Measurements from ENCODE around the gene UBASH3B. TPM values are rescaled to one million over a fixed set of nuclear protein-coding genes. Genes with fewer than 3 reads are reported as not detected.

Gene UBASH3B
- total RNA-seq, 1 donor from 2014 or later, result 6.7 TPM

DNA sequence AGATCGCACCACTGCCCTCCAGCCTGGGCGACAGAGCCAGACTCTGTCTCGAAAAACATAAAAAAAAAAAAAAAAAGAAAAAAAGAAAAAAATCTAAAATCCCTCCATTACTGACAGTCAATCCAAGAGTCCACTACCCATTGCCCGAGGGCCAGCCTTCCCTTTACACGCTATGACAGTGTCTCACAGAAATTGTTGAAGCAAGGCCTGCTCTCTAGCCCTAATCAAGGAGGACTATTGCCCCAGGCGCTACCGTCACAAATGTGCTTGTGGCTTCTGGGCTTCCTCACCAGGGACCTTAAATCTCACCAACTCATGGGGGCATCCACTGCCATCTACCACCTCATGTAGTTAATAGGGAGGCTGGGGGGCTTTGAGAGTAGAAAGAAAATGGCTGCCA is 49.9 kb downstream of the UBASH3B start:
- TF ChIP-seq, protein P1, sequence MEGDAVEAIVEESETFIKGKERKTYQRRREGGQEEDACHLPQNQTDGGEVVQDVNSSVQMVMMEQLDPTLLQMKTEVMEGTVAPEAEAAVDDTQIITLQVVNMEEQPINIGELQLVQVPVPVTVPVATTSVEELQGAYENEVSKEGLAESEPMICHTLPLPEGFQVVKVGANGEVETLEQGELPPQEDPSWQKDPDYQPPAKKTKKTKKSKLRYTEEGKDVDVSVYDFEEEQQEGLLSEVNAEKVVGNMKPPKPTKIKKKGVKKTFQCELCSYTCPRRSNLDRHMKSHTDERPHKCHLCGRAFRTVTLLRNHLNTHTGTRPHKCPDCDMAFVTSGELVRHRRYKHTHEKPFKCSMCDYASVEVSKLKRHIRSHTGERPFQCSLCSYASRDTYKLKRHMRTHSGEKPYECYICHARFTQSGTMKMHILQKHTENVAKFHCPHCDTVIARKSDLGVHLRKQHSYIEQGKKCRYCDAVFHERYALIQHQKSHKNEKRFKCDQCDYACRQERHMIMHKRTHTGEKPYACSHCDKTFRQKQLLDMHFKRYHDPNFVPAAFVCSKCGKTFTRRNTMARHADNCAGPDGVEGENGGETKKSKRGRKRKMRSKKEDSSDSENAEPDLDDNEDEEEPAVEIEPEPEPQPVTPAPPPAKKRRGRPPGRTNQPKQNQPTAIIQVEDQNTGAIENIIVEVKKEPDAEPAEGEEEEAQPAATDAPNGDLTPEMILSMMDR (IDR thresholded peaks at IDR 0.05; ENCODE audit: partially characterized antibody, unreplicated experiment), result no peak
- Mint-ChIP-seq H3K4me1 (ENCODE audit: low read depth, unreplicated experiment) (peaks cover 3% of the 10 kb centered on the region), H3K27ac (ENCODE audit: unreplicated experiment) (no peak overlapping the region), H3K9me3 (ENCODE audit: unreplicated experiment) (no peaks in the 10 kb centered on the region), H3K36me3 (ENCODE audit: unreplicated experiment) (no peaks in the 10 kb centered on the region), H3K4me3 (ENCODE audit: unreplicated experiment) (no peak overlapping the region), H3K27me3 (ENCODE audit: unreplicated experiment) (no peaks in the 10 kb centered on the region)
- DNase-seq, result no peak

DNA sequence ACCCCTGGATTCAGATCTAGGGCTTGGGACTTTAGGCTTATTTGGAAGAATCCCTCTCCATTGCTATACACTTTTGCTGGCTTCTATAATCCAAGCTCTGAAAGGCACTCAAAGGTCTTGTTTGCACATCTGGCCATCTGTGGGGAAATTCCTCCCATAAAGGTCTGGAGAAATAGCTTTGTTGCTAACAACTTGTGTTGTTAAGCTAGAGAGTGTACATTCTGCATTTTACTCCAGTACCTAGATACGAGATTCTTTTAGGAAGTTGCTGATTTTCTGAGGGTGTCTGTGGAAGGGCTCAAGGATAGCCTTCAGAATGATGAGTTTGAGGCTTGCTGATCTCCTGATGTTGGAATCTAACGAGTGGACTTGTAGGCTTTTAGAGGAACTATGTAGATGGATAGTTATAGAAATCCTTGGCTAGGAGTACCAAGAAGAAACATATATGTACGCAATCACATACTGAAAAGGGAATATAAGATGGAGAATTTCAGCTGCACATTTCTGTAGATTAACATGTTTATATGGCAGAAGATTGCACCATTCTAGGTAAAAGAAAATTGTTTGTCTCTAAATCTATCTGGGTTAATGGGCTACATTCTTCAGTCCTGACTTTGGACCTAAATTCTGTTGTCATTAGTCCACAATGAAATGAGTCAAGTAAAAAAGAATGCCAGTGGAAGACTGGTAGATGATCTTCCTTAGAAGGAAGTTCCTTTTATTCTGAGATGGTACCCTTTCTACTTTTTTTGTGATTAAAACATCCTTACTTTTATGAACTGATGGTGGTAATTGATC is 51.0 kb downstream of the UBASH3B start:
- Mint-ChIP-seq H3K27me3 (ENCODE audit: unreplicated experiment) (no peaks in the 10 kb centered on the region), H3K4me1 (ENCODE audit: low read depth, unreplicated experiment) (no peaks in the 10 kb centered on the region), H3K9me3 (ENCODE audit: unreplicated experiment) (no peaks in the 10 kb centered on the region), H3K27ac (ENCODE audit: unreplicated experiment) (no peak overlapping the region), H3K4me3 (ENCODE audit: unreplicated experiment) (no peak overlapping the region), H3K36me3 (ENCODE audit: unreplicated experiment) (no peaks in the 10 kb centered on the region)
- DNase-seq, result no peak
- TF ChIP-seq, protein P1 (IDR thresholded peaks at IDR 0.05; ENCODE audit: partially characterized antibody, unreplicated experiment), result no peak

DNA sequence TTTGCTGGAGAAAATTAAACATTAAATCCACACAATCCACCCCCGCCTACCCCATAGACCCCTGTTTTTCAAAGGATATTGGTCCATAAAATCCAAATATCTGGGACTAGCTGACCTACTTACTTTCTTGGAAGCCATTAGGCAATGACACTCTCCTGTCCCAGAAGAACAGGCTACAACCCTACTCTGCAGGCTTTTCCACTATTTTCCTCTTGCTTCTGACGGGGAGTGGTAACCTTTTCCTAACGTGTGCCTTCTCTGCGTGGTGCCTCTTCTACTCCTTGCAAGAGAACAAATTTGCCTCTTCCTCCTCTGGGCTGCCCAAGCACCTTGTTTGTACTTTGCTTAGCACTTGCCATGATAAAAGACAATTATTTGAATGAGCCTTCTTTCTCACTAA is 51.6 kb downstream of the UBASH3B start:
- Mint-ChIP-seq H3K27me3 (ENCODE audit: unreplicated experiment) (no peaks in the 10 kb centered on the region), H3K27ac (ENCODE audit: unreplicated experiment) (no peak overlapping the region), H3K9me3 (ENCODE audit: unreplicated experiment) (no peaks in the 10 kb centered on the region), H3K36me3 (ENCODE audit: unreplicated experiment) (no peaks in the 10 kb centered on the region), H3K4me3 (ENCODE audit: unreplicated experiment) (no peak overlapping the region), H3K4me1 (ENCODE audit: low read depth, unreplicated experiment) (no peaks in the 10 kb centered on the region)
- TF ChIP-seq, protein P1 (IDR thresholded peaks at IDR 0.05; ENCODE audit: partially characterized antibody, unreplicated experiment), result no peak
- DNase-seq, result no peak

DNA sequence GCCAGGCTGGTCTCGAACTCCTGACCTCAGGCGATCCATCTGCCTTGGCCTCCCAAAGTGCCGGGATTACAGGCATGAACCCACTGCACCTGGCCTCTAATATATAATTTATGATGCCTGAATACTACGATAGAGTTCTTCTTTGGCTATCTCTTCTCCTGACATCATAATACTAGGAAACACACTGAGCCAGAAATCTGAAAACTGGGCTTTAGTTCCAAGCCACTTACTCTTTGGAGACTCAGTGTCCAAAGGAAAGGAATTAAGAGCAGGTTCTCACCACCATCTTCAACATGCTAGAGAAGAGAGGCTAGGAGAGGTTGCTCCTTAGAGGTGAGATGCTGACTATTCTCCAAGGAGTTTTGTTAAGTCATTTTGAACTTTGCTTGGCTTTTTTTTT is 52.4 kb downstream of the UBASH3B start:
- DNase-seq, result no peak
- Mint-ChIP-seq H3K27me3 (ENCODE audit: unreplicated experiment) (no peaks in the 10 kb centered on the region), H3K4me1 (ENCODE audit: low read depth, unreplicated experiment) (no peaks in the 10 kb centered on the region), H3K4me3 (ENCODE audit: unreplicated experiment) (no peak overlapping the region), H3K36me3 (ENCODE audit: unreplicated experiment) (no peaks in the 10 kb centered on the region), H3K27ac (ENCODE audit: unreplicated experiment) (no peak overlapping the region), H3K9me3 (ENCODE audit: unreplicated experiment) (no peaks in the 10 kb centered on the region)
- TF ChIP-seq, protein P1 (IDR thresholded peaks at IDR 0.05; ENCODE audit: partially characterized antibody, unreplicated experiment), result no peak

DNA sequence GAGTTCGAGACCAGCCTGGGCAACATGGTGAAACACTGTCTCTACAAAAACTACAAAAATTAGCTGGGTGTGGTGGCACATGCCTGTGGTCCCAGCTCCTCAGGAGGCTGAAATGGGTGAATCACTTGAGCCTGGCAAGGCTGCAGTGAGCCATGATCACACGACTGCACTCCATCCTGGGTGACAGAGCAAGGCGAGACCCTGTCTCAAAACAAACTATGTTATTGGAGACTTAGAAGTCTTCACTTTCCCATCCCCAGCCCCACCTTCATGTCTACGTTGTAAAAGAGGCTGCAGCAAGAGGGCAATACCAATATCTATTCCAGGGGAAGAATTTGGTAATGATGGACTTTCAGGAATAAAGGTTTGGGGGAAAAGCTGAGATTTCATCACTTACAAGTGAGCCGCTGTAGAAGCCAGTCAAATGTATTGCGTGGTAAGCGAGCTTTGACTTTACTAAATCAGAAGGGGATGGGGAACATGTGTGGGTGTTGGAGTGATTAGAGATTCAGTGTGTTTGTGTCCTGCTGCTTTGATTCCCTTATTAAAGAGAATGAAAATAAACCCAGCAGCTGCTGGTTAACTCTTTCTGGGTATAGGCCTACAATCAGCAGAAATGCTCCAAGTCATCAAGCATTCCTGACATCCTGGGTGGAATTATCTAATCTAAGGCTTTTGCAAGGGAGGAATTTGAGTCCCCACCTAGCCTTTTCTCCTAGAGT is 53.7 kb downstream of the UBASH3B start:
- H3K9me3 Mint-ChIP-seq (ENCODE audit: unreplicated experiment), result no peaks in the 10 kb centered on the region
- H3K36me3 Mint-ChIP-seq (ENCODE audit: unreplicated experiment), result no peaks in the 10 kb centered on the region
- no peak for DNase-seq
- no peak overlapping the region for H3K27ac Mint-ChIP-seq (ENCODE audit: unreplicated experiment)
- TF ChIP-seq, protein P1 (IDR thresholded peaks at IDR 0.05; ENCODE audit: partially characterized antibody, unreplicated experiment), result no peak
- no peaks in the 10 kb centered on the region for H3K4me1 Mint-ChIP-seq (ENCODE audit: low read depth, unreplicated experiment)
- H3K27me3 Mint-ChIP-seq (ENCODE audit: unreplicated experiment), result no peaks in the 10 kb centered on the region
- H3K4me3 Mint-ChIP-seq (ENCODE audit: unreplicated experiment), result no peak overlapping the region

Data from glutamatergic neuron (in vitro differentiated cells).